Activated naive CD8-positive, alpha-beta T cell treated with anti-CD3 and anti-CD28 coated beads, Interleukin-2, amount 50 U/mL, for 24 hours (primary cell): ENCODE data around the gene EARS2.
"Not testable (repeated sequence)": the region's sequence is repeated elsewhere in the genome, so short reads cannot be mapped to it uniquely, and the experiment has no call there.

Experiments
- ATAC-seq: fragments of 150-1000 bp; cut with Tn5 transposase; one replicate; pipeline ENCODE4 v1.10.0; 2021
- DNase-seq: peaks from one replicate; pipeline ENCODE4 v3.0.0; 2021
- H3K27ac Mint-ChIP-seq: one replicate; pipeline ENCODE4 v1.8.0; 2021; ENCODE audit warnings: mild to moderate bottlenecking, mixed read lengths
- H3K27me3 Mint-ChIP-seq: one replicate; pipeline ENCODE4 v1.8.0; 2021; ENCODE audit warnings: mixed read lengths
- H3K36me3 Mint-ChIP-seq: one replicate; pipeline ENCODE4 v1.8.0; 2021; ENCODE audit warnings: low read depth, mixed read lengths
- H3K4me1 Mint-ChIP-seq: one replicate; pipeline ENCODE4 v1.8.0; 2021; ENCODE audit warnings: mixed read lengths
- H3K4me3 Mint-ChIP-seq: one replicate; pipeline ENCODE4 v1.8.0; 2021; ENCODE audit warnings: mild to moderate bottlenecking, moderate library complexity, mixed read lengths
- H3K9me3 Mint-ChIP-seq: one replicate; pipeline ENCODE4 v1.8.0; 2021; ENCODE audit warnings: mixed read lengths

EARS2 gene

GRCh38 chr16:23524886-23525285 is 32.3 kb downstream of the EARS2 start:
- Mint-ChIP-seq H3K4me3 (no peak overlapping the region), H3K36me3 (peaks cover 36% of the 10 kb centered on the region), H3K4me1 (no peaks in the 10 kb centered on the region), H3K27me3 (no peaks in the 10 kb centered on the region), H3K27ac (no peak overlapping the region), H3K9me3 (no peaks in the 10 kb centered on the region)
- ATAC-seq: no peak
- no peak for DNase-seq

GRCh38 chr16:23523876-23524385 is 33.2 kb downstream of the EARS2 start:
- no peak for DNase-seq
- peaks cover 5% of the 10 kb centered on the region for H3K4me1 Mint-ChIP-seq
- no peak overlapping the region for H3K27ac Mint-ChIP-seq
- H3K4me3 Mint-ChIP-seq: no peak overlapping the region
- no peaks in the 10 kb centered on the region for H3K9me3 Mint-ChIP-seq
- H3K36me3 Mint-ChIP-seq: peaks cover 41% of the 10 kb centered on the region
- H3K27me3 Mint-ChIP-seq: no peaks in the 10 kb centered on the region
- ATAC-seq: no peak

GRCh38 chr16:23523321-23523720 is 33.8 kb downstream of the EARS2 start:
- no peak for ATAC-seq
- no peak for DNase-seq
- peaks cover 9% of the 10 kb centered on the region for H3K4me1 Mint-ChIP-seq

GRCh38 chr16:23521965-23522364 is 35.2 kb downstream of the EARS2 start:
- ATAC-seq (no peak), DNase-seq (no peak)
- H3K4me3 Mint-ChIP-seq: no peak overlapping the region
- peaks cover 16% of the 10 kb centered on the region for H3K4me1 Mint-ChIP-seq
- peaks cover 41% of the 10 kb centered on the region for H3K36me3 Mint-ChIP-seq
- H3K27ac Mint-ChIP-seq: no peak overlapping the region
- no peaks in the 10 kb centered on the region for H3K9me3 Mint-ChIP-seq
- H3K27me3 Mint-ChIP-seq: no peaks in the 10 kb centered on the region

More at GRCh38 chr16:23523321-23523720, 33.8 kb downstream of the EARS2 start:
- H3K4me3 Mint-ChIP-seq: no peak overlapping the region
- H3K9me3 Mint-ChIP-seq: no peaks in the 10 kb centered on the region
- no peak overlapping the region for H3K27ac Mint-ChIP-seq
- H3K27me3 Mint-ChIP-seq: no peaks in the 10 kb centered on the region
- peaks cover 44% of the 10 kb centered on the region for H3K36me3 Mint-ChIP-seq

- no peak overlapping the region for H3K4me3 Mint-ChIP-seq
- no peaks in the 10 kb centered on the region for H3K27me3 Mint-ChIP-seq
- peaks cover 37% of the 10 kb centered on the region for H3K36me3 Mint-ChIP-seq
- no peak for DNase-seq
- no peak for ATAC-seq
- H3K27ac Mint-ChIP-seq: no peak overlapping the region
- H3K4me1 Mint-ChIP-seq: peaks cover 24% of the 10 kb centered on the region
- no peaks in the 10 kb centered on the region for H3K9me3 Mint-ChIP-seq
Observed at GRCh38 chr16:23521037-23521743, 36.0 kb downstream of the EARS2 start.

GRCh38 chr16:23520500-23520899 is 36.6 kb downstream of the EARS2 start:
- ATAC-seq (no peak), DNase-seq (no peak)
- no peaks in the 10 kb centered on the region for H3K9me3 Mint-ChIP-seq
- H3K4me3 Mint-ChIP-seq: no peak overlapping the region
- H3K27me3 Mint-ChIP-seq: no peaks in the 10 kb centered on the region
- peaks cover 31% of the 10 kb centered on the region for H3K4me1 Mint-ChIP-seq
- no peak overlapping the region for H3K27ac Mint-ChIP-seq
- peaks cover 39% of the 10 kb centered on the region for H3K36me3 Mint-ChIP-seq

- Mint-ChIP-seq H3K27ac (no peak overlapping the region), H3K27me3 (no peaks in the 10 kb centered on the region), H3K9me3 (no peaks in the 10 kb centered on the region), H3K4me3 (no peak overlapping the region), H3K36me3 (peaks cover 36% of the 10 kb centered on the region), H3K4me1 (peaks cover 42% of the 10 kb centered on the region)
- ATAC-seq (no peak), DNase-seq (no peak)
Observed at GRCh38 chr16:23519282-23519681, 37.9 kb downstream of the EARS2 start.

GRCh38 chr16:23518435-23518891 is 38.7 kb downstream of the EARS2 start:
- peaks cover 45% of the 10 kb centered on the region for H3K4me1 Mint-ChIP-seq
- H3K27ac Mint-ChIP-seq: peak overlapping the region; percentile 43
- no peak for ATAC-seq
- H3K9me3 Mint-ChIP-seq: no peaks in the 10 kb centered on the region
- no peaks in the 10 kb centered on the region for H3K27me3 Mint-ChIP-seq
- H3K36me3 Mint-ChIP-seq: peaks cover 35% of the 10 kb centered on the region
- no peak overlapping the region for H3K4me3 Mint-ChIP-seq
- DNase-seq: no peak

- Mint-ChIP-seq H3K4me1 (peaks cover 45% of the 10 kb centered on the region), H3K27ac (no peak overlapping the region)
Observed at GRCh38 chr16:23516366-23517137, 40.6 kb downstream of the EARS2 start.

GRCh38 chr16:23515881-23516280 is 41.3 kb downstream of the EARS2 start:
- Mint-ChIP-seq H3K27me3 (no peaks in the 10 kb centered on the region), H3K4me1 (peaks cover 48% of the 10 kb centered on the region)

More at GRCh38 chr16:23516366-23517137, 40.6 kb downstream of the EARS2 start:
- Mint-ChIP-seq H3K36me3 (peaks cover 27% of the 10 kb centered on the region), H3K9me3 (no peaks in the 10 kb centered on the region), H3K27me3 (no peaks in the 10 kb centered on the region), H3K4me3 (no peak overlapping the region)
- ATAC-seq (no peak), DNase-seq (peak; percentile 8)

GRCh38 chr16:23514381-23515152 is 42.6 kb downstream of the EARS2 start:
- peak; percentile 29 for DNase-seq
- Mint-ChIP-seq H3K27ac (peak overlapping the region; percentile 68), H3K4me3 (peak overlapping the region; percentile 22), H3K27me3 (no peaks in the 10 kb centered on the region), H3K4me1 (peaks cover 54% of the 10 kb centered on the region), H3K36me3 (peaks cover 20% of the 10 kb centered on the region), H3K9me3 (no peaks in the 10 kb centered on the region)
- ATAC-seq: peak; percentile 66

More at GRCh38 chr16:23515881-23516280, 41.3 kb downstream of the EARS2 start:
- ATAC-seq (no peak), DNase-seq (no peak)
- Mint-ChIP-seq H3K4me3 (no peak overlapping the region), H3K36me3 (peaks cover 25% of the 10 kb centered on the region), H3K9me3 (no peaks in the 10 kb centered on the region), H3K27ac (no peak overlapping the region)

GRCh38 chr16:23512168-23512695 is 44.9 kb downstream of the EARS2 start:
- DNase-seq (no peak), ATAC-seq (no peak)
- Mint-ChIP-seq H3K36me3 (peaks cover 27% of the 10 kb centered on the region), H3K27ac (no peak overlapping the region), H3K27me3 (no peaks in the 10 kb centered on the region), H3K4me3 (no peak overlapping the region), H3K9me3 (no peaks in the 10 kb centered on the region), H3K4me1 (peaks cover 56% of the 10 kb centered on the region)

GRCh38 chr16:23511731-23512130 is 45.4 kb downstream of the EARS2 start:
- ATAC-seq: no peak
- Mint-ChIP-seq H3K27ac (peak overlapping the region; percentile 46), H3K4me3 (peak overlapping the region; percentile 45)

GRCh38 chr16:23510915-23511270 is 46.3 kb downstream of the EARS2 start:
- not testable (repeated sequence) for DNase-seq, ATAC-seq, H3K27me3 Mint-ChIP-seq, H3K9me3 Mint-ChIP-seq
- Mint-ChIP-seq H3K4me1 (peaks cover 58% of the 10 kb centered on the region), H3K36me3 (peaks cover 32% of the 10 kb centered on the region), H3K4me3 (peak overlapping the region; percentile 80), H3K27ac (peak overlapping the region; percentile 86)

More at GRCh38 chr16:23511731-23512130, 45.4 kb downstream of the EARS2 start:
- H3K9me3 Mint-ChIP-seq: no peaks in the 10 kb centered on the region
- H3K27me3 Mint-ChIP-seq: no peaks in the 10 kb centered on the region
- peaks cover 27% of the 10 kb centered on the region for H3K36me3 Mint-ChIP-seq
- peaks cover 58% of the 10 kb centered on the region for H3K4me1 Mint-ChIP-seq
- DNase-seq: no peak
